HepG2 (cell line): Measurements from ENCODE around the gene HES2. TPM values are rescaled to one million over a fixed set of nuclear protein-coding genes. Genes with fewer than 3 reads are reported as not detected.

Experiments used
- CREB3 ChIP-seq: sonication (generic); formaldehyde crosslinking; IDR thresholded peaks from 2 replicates; pipeline ENCODE4 v1.5.0; 2020; ENCODE audit warnings: missing genetic modification reagents
- FOXA3 ChIP-seq: IDR thresholded peaks from 2 replicates; pipeline ENCODE4 v1.6.1; 2016; ENCODE audit warnings: missing genetic modification reagents, missing compliant biosample characterization
- GFI1 ChIP-seq: sonication (generic); formaldehyde crosslinking; IDR thresholded peaks from 2 replicates; pipeline ENCODE4 v1.5.0; 2020; ENCODE audit warnings: missing genetic modification reagents, mild to moderate bottlenecking, borderline replicate concordance
- IKZF5 ChIP-seq: IDR thresholded peaks from 2 replicates; pipeline ENCODE4 v1.6.1; 2018; ENCODE audit warnings: missing genetic modification reagents, mild to moderate bottlenecking, missing compliant biosample characterization
- JUND ChIP-seq: sonication (generic); formaldehyde crosslinking; IDR thresholded peaks from 2 replicates; pipeline ENCODE4 v1.8.0; 2022; ENCODE audit warnings: mild to moderate bottlenecking, missing genetic modification reagents
- MED8 ChIP-seq: sonication (generic); formaldehyde crosslinking; IDR thresholded peaks from 2 replicates; pipeline ENCODE4 v1.8.1; 2023; ENCODE audit warnings: mild to moderate bottlenecking, missing genetic modification reagents; ENCODE audit not compliant: insufficient replicate concordance
- MYC ChIP-seq: sonication (generic); formaldehyde crosslinking; IDR thresholded peaks from 2 replicates; pipeline ENCODE4 v1.9.0; 2021; ENCODE audit warnings: missing genetic modification reagents, borderline replicate concordance
- NFKB2 ChIP-seq: sonication (generic); formaldehyde crosslinking; IDR thresholded peaks from 2 replicates; pipeline ENCODE4 v1.4.0; 2020; ENCODE audit warnings: missing genetic modification reagents, borderline replicate concordance
- RBM22 ChIP-seq: fragments of 200-400 bp; formaldehyde crosslinking; optimal IDR thresholded peaks from 2 replicates; pipeline ENCODE3; 2017; ENCODE audit warnings: mild to moderate bottlenecking, low read length, moderate library complexity
- SNAI1 ChIP-seq: sonication (generic); formaldehyde crosslinking; IDR thresholded peaks from 2 replicates; pipeline ENCODE4 v1.5.0; 2020; ENCODE audit warnings: mild to moderate bottlenecking, missing genetic modification reagents, borderline replicate concordance
- SNAPC5 ChIP-seq: sonication (generic); formaldehyde crosslinking; IDR thresholded peaks from 2 replicates; pipeline ENCODE4 v1.8.1; 2023; ENCODE audit warnings: mild to moderate bottlenecking, missing genetic modification reagents, borderline replicate concordance
- TFDP1 ChIP-seq: IDR thresholded peaks from 2 replicates; pipeline ENCODE4 v1.6.1; 2016; ENCODE audit warnings: missing compliant biosample characterization, missing genetic modification reagents, borderline replicate concordance
- TMF1 ChIP-seq: sonication (generic); formaldehyde crosslinking; IDR thresholded peaks from 2 replicates; pipeline ENCODE4 v1.8.1; 2022; ENCODE audit warnings: low read depth, missing genetic modification reagents
- YY1 ChIP-seq: IDR thresholded peaks from 2 replicates; pipeline ENCODE4 v1.6.1; 2011; ENCODE audit warnings: low read length, low read depth, moderate library complexity, mild to moderate bottlenecking; ENCODE audit not compliant: insufficient read depth, insufficient replicate concordance
- ZBTB7A ChIP-seq: sonication (generic); formaldehyde crosslinking; IDR thresholded peaks from 2 replicates; pipeline ENCODE4 v1.8.0; 2022; ENCODE audit warnings: mild to moderate bottlenecking, missing genetic modification reagents
- ZFY ChIP-seq: sonication (generic); formaldehyde crosslinking; IDR thresholded peaks from 2 replicates; pipeline ENCODE4 v1.4.0; 2020; ENCODE audit warnings: missing genetic modification reagents
- ZMYM4 ChIP-seq: sonication (generic); formaldehyde crosslinking; IDR thresholded peaks from 2 replicates; pipeline ENCODE4 v1.8.1; 2023; ENCODE audit warnings: mild to moderate bottlenecking, missing genetic modification reagents
- ZNF205 ChIP-seq: IDR thresholded peaks from 2 replicates; pipeline ENCODE4 v1.6.1; 2018; ENCODE audit warnings: missing biosample characterization, missing genetic modification reagents
- ZNF264 ChIP-seq: sonication (generic); formaldehyde crosslinking; IDR thresholded peaks from 2 replicates; pipeline ENCODE4 v1.4.0; 2020; ENCODE audit warnings: missing genetic modification reagents
- ZNF432 ChIP-seq: sonication (generic); formaldehyde crosslinking; IDR thresholded peaks from 2 replicates; pipeline ENCODE4 v1.5.0; 2020; ENCODE audit warnings: missing genetic modification reagents, mild to moderate bottlenecking, borderline replicate concordance
- ZNF605 ChIP-seq: sonication (generic); formaldehyde crosslinking; IDR thresholded peaks from 2 replicates; pipeline ENCODE4 v1.8.0; 2022; ENCODE audit warnings: mild to moderate bottlenecking, missing genetic modification reagents
- ZNF800 ChIP-seq: sonication (generic); formaldehyde crosslinking; IDR thresholded peaks from 2 replicates; pipeline ENCODE4 v1.4.0; 2020; ENCODE audit warnings: missing genetic modification reagents
- ZNF891 ChIP-seq: sonication (generic); formaldehyde crosslinking; IDR thresholded peaks from 2 replicates; pipeline ENCODE4 v1.5.0; 2020; ENCODE audit warnings: mild to moderate bottlenecking, missing genetic modification reagents
- polyA plus RNA-seq, 8 experiments: library from polyadenylated mRNA; depleted of rRNA in 3 of 8; stranded (reverse) in 7 of 8; unstranded in 1 of 8; fragments of >200 nt; fragmentation: Illumina TruSeq in 4 of 8; extraction: Trizol in 4 of 8; gene quantifications; 2 replicates each; pipeline versions ENCODE4 v1.2.1 to v1.2.3, GENCODE V29; 2011 to 2016; ENCODE audit warnings: low read depth in 4 of 8, missing spikeins in 1 of 8, mixed read lengths in 1 of 8; ENCODE audit not compliant: insufficient read depth in 1 of 8
- total RNA-seq, 5 experiments: library from RNA; depleted of rRNA; stranded (reverse); fragments of >200 nt; fragmentation: Illumina TruSeq; extraction: Trizol; gene quantifications; 2 replicates each; pipeline ENCODE4 v1.2.3, GENCODE V29; 2016; ENCODE audit warnings: low read depth in 1 of 5

HES2 gene
- total and polyA plus RNA-seq, 2 of the 13 experiments (the other 11 are each of a cell fraction or from before 2014, with no cell fraction given) = 0.11 to 0.17 TPM

- TF ChIP-seq YY1 = peak; percentile 43
- TF ChIP-seq ZFY (CRISPR knock-in tag) = peak; percentile 97
- peak; percentile 86; the same call in 1 of the 2 replicates for TF ChIP-seq NFKB2 (CRISPR knock-in tag)
- TF ChIP-seq FOXA3 (CRISPR knock-in tag) = peak; percentile 37; the same call in 1 of the 2 replicates
- no peak for TF ChIP-seq JUND (CRISPR knock-in tag)
- TF ChIP-seq MED8 (CRISPR knock-in tag) = peak; percentile 41
- TF ChIP-seq CREB3 (CRISPR knock-in tag) = peak; percentile 48; the same call in 1 of the 2 replicates
- 0 out of 2 replicates have a peak, but pooled peaks have one; percentile 50 for TF ChIP-seq SNAI1 (CRISPR knock-in tag)
- no peak; the same call in 1 of the 2 replicates for TF ChIP-seq ZBTB7A (CRISPR knock-in tag)
- no peak for TF ChIP-seq ZNF800 (CRISPR knock-in tag)
- TF ChIP-seq GFI1 (CRISPR knock-in tag) = peak; percentile 55; the same call in 1 of the 2 replicates
- TF ChIP-seq SNAPC5 (CRISPR knock-in tag) = 0 out of 2 replicates have a peak, but pooled peaks have one; percentile 59
- no peak for TF ChIP-seq ZNF432 (CRISPR knock-in tag)
- TF ChIP-seq RBM22 = no peak
- TF ChIP-seq TMF1 (CRISPR knock-in tag) = peak; percentile 61; the same call in 1 of the 2 replicates
- TF ChIP-seq ZNF264 = 0 out of 2 replicates have a peak, but pooled peaks have one; percentile 16
- peak; percentile 31; the same call in 1 of the 2 replicates for TF ChIP-seq TFDP1 (CRISPR knock-in tag)
- peak; percentile 54; the same call in 1 of the 2 replicates for TF ChIP-seq MYC (CRISPR knock-in tag)
- TF ChIP-seq ZNF891 (CRISPR knock-in tag) = 0 out of 2 replicates have a peak, but pooled peaks have one; percentile 58
- peak; percentile 33; the same call in 1 of the 2 replicates for TF ChIP-seq ZNF205 (CRISPR knock-in tag)
- peak; percentile 23; the same call in 1 of the 2 replicates for TF ChIP-seq IKZF5 (CRISPR knock-in tag)
- TF ChIP-seq ZMYM4 = peak; percentile 25; the same call in 1 of the 2 replicates
- no peak for TF ChIP-seq ZNF605 (CRISPR knock-in tag)
Observed at GRCh38 chr1:6393400-6394187, 26.1 kb downstream of the HES2 start, which contains the start of gene ACOT7 (continued).
